Stimulated activated CD4-positive, alpha-beta T cell treated with anti-CD3 and anti-CD28 coated beads, Interleukin-2, amount 100 ng/mL, for 4 hours (primary cell): ENCODE data around the gene SRGN.

Experiments used
- DNase-seq: peaks from one replicate; pipeline ENCODE4 v3.0.0-alpha.2; 2020; ENCODE audit warnings: low read depth

The SRGN gene

DNA sequence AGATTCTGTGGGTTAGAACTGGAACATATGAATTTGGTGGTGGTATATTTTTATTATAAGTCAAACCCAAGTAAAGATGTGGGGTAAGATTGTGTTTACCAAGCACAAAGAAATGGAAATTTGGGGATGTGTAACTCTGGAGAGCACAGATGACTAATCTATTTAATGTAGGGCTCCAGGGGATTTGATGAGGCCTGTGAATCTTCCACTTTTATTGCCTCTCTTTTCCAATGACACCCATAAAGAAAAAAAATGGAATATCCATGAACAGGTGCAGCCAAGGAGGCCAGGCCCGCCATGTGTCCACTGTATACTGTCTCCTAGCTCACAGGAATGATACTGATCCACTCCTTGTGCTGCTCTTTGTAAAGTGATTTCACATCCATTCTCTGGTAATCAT, 2.8 kb downstream of the SRGN start:
- no peak for DNase-seq

DNA sequence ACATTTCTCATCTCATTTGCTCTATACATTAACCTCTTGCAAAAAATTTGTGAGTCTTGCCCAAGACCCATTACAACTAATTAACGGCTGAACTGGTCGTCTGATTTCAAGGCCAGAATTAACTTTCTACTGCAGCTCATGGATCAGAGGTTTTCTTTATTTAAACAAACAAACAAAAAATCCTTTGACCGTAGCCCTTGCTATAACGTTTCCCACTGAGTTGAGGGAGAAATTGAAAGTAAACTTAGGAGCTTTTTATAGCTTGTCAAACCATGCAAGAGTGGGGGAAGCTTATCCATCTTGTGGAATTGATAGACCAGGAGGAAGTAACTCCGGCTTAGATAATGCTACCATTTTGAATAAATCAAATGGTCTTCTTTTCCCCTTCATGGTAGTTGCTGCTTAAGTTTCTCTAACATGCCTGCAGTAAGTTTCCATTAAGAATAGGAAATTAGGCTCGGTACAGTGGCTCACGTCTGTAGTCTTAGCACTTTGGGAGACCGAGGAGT, 3.3 kb downstream of the SRGN start:
- DNase-seq, result no peak

DNA sequence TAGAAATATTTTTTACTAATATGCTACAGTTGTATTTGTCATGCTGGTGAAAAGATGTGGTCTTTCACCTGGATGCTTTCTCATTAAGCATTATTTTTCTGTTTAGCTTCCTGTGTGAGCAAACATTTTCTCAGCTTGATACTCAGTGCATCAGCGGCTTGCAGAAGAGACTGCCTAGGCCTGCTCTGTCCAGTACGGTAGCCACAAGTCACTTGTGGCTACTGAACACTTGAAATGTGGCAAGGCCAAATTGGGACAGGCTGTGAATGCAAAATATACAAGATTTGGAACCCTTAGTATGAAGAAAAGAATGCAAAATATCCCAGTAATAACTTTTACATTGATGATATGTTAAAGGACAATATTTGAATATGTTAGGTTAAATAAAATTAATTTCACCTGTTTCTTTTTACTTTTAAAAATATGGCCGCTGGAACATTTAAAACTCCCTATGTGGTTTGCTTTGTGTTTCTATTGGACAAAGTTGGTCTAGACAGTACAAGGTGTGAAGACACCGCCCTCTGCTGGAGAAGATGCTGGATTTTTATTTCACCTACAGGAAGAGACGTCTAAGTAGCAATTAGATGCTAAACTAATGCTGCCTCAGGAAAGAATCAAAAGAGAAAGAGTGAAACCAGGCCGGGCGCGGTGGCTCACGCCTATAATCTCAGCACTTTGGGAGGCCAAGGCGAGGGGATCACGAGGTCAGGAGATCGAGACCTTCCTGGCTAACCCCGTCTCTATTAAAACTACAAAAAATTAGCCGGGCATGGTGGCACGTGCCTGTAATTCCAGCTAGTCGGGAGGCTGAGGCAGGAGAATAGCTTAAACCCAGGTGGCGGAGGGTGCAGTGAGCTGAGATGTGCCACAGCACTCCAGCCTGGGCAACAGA, 5.3 kb downstream of the SRGN start:
- DNase-seq, result peak; percentile 78

DNA sequence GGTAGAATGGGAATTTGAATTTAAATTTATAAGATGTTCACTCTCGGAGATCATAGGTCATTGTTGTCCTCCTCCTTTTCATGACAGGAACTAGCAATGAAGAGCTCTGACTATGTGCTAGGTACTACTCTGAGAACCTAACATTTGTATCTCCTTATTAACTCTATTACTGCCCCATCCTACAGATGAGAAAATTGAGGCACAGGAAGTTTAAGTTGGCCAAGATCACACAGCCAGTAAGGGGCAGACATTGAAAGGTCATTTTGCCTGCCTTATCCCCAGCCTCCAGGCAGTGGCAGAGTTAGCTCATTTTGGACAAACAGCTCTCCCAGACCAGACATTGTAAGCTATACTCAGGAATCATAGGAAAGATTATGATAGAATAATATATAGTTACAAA, 6.0 kb downstream of the SRGN start:
- no peak for DNase-seq

DNA sequence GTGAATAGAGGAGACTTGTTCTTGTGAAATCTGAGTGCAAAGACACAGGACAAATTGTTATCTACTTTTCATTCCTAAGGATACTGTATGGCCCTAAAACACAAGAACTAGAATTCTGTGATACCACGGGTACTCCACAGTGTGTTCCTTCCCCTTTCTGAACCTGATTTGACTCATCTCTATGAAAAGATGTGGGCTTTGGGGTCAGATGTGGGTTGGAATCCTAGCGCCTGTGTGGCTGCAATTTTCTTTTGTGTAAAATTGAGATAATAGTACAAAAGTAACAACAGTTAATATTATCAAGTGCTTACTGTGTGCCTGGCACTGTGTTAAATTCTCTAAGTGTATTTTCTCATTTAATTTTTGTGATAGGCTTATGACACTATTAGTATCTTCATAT, 8.1 kb downstream of the SRGN start:
- DNase-seq, result no peak

DNA sequence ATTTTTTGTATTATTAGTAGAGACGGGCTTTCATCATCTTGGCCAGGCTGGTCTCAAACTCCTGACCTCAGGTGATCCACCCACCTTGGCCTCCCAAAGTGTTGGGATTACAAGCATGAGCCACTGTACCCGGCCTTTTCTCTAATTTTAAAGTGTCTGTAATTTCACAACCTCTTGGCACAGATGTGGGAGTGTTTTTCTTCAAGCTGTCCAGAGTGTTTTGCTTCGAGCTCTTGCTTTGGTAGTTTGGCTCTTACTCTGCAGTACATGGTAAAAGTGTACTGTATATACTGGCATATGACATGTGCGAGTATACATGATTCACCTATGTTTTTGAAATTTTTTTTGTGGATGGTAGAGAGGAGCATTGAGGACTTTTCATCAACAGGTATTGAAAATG, 9.8 kb downstream of the SRGN start:
- DNase-seq, result no peak

DNA sequence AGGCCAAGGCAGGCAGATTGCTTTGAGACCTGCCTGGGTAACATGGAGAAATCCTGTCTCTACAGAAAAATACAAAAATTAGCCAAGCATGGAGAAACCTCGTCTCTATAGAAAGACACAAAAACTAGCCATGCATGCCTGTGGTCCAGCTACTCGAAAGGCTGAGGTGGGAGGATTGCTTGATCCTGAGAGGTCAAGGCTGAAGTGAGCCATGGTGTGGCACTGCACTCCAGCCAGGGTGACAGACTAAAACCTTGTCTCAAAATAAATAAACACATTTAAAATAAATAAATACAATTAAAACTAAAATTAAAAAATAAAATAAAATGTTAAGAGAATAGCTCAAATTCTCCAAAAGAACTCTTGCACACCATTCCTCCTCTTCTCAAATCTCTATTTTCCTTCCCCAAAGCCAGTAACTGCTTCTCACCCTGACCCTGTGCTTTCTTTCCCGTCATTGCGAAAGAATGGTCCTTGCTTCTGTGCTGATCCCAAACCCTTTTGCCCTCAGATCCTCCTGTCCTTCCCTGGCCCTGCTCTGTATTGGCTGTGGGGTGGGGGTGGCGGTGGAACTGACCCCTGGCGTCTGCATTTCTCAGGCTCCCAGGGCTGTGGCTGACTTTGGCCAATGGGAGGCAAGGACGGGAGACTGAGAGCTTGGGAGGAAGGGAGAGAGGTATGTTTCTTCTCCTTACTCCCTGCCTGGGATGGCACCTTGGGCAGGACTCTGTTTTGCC, 12.4 kb downstream of the SRGN start:
- DNase-seq, result no peak

DNA sequence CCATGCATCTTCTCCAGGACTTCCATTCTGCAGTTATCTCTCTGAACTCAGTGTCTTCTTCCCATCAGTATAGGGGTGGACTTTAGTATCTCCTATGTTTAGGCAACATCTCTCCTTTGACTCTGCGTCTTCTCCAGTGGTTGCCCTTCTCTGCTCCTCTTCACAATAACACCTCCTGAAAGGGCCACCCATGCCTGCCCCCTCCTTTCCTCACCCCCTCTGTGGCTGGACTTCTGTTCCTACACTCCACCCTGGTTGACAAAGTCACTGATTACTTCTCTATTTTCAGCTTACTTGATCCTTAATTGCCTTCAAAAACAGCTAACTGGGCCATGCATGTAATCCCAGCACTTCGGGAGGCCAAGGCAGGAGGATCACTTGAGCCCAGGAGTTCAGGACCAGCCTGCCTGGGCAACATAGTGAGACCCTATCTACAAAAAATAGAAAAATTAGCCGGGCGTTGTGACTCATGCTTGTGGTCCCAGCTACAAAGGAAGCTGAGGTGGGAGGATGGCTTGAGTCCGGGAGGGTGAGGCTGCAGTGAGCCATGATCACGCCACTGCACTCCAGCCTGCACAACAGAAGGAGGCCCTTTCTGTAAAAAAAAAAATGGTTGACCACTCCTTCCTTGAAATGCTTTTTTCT, 13.7 kb downstream of the SRGN start:
- no peak for DNase-seq

DNA sequence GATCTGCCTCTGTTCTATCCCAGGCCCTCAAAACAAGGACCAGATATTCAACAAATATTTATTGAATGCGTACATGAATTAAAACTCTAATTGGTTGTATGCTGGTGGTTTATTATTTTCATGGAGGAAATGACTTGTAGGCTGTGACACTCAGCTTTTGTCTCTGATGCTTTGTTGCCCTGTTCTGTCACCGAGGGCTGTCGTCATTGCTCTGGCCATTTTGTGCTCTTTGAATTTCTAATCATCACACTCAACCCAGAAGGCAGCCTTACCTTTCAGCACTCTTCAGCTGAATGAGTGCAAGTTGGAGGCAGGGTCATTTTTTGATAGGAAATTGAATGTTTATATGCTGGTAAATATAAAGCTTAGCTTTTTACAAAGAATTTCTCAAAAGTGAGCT, 14.5 kb downstream of the SRGN start:
- DNase-seq, result no peak

DNA sequence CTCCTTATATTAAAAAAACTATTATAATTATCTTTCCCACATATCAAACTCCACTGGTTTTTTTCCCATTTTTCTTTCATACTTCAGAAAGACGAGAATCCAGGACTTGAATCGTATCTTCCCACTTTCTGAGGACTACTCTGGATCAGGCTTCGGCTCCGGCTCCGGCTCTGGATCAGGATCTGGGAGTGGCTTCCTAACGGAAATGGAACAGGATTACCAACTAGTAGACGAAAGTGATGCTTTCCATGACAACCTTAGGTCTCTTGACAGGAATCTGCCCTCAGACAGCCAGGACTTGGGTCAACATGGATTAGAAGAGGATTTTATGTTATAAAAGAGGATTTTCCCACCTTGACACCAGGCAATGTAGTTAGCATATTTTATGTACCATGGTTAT, 15.9 kb downstream of the SRGN start:
- no peak for DNase-seq

DNA sequence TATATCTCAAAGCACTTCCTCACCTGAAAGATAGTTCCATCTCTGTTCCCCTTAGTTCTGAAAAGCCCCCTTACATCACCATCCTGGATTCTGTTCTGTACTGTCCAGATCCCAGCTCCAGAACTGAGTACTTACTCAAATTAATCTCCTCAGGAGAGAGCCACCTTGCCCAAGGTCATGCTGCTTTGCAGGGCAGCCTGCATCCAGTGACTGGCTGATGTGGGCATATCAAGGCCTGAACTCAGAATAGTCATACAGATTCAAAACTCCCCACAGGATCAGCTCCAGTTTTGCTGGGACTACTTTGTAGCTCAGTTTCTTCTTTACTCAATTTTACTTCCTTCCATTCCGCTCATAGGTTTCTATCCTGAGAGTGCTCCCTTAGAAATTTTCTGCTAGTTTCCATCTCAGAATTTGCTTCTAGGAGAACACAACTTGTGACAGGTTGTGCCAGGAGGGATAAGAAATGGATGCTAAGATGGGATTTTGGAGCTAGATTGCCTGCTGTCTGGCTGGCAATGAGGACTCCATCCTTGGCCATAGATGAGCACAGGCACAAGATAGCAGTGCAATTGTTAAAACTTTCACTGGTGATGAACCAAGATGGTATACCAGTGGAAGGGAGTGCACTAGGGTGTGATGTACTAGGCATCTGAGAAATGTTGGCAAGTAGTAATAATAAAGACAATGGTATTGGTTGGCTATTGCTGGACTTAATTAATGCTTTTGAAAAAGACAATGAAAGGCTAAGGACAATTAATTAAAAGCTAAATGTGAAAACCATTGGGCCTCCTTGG, 17.3 kb downstream of the SRGN start:
- no peak for DNase-seq

DNA sequence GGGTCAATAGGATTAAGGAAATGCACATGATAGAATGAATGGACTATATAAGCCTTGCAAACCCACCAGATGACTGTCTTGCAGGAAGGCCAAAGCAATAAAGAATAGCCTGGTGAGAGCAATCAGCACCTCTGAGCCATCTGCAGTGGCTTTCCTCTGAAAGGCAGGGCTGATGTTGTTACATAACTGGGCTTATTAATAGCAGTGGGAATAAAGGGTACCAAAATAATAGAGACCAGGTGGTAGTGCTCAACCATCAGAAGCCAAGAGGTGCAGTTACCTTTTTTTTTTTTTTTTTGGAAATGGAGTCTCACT, 19.2 kb downstream of the SRGN start:
- no peak for DNase-seq

DNA sequence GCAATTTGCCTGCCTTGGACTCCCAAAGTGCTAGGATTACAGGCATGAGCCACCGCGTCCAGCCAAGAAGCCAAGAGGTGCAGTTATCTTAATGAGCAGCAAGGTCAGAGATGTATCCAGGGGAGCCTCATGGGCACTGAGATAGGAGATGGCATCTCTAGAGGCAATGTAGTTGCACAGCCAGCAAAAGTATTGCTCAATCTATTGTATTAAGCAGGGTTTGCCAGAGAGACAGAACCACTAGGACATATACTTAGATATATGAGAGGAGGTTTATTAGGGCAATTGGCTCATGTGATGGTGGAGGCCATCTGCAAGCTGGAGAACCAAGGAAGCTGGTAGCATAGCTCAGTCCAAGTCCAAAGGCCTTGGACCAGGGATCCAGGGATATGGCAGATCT, 19.8 kb downstream of the SRGN start:
- no peak for DNase-seq

DNA sequence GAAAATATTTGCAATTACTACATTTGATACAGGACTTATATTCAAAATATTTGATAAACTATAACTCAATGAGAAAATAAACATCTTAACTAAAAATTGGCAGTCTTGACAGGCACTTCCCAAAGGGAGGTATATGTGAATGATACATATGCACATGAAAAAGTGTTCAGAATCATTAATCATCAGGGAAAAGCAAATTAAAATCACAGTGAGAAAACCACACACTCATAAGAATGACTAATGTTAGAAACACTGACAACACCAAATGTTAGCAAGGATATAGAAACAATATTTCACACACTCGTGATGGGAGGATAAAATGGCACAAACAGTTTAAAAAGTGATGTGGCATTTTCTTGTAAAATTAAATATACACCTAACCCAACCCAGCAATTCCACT, 32.0 kb downstream of the SRGN start:
- no peak for DNase-seq

DNA sequence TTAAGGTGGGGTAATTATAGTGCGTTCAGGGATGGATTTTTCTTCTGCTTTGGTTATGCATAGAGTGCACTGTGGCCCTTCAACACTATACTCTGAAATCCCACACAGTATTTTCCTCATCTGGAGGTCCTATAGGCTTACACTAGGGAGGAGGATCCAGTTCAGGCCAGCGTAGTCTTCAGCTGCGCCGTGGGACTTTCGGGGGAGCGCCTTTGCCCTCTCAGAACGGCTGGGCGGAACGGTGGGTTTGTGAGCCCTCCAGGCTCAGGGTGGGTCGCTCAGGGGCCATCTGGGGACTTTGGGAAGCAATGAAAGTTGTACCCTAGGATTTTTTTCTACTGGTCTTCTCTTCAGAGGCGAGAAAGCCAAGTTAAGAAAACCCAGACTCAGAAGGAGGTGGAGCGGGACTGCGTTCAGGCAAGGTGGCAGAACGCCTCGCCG, 35.4 kb downstream of the SRGN start:
- DNase-seq, result no peak

DNA sequence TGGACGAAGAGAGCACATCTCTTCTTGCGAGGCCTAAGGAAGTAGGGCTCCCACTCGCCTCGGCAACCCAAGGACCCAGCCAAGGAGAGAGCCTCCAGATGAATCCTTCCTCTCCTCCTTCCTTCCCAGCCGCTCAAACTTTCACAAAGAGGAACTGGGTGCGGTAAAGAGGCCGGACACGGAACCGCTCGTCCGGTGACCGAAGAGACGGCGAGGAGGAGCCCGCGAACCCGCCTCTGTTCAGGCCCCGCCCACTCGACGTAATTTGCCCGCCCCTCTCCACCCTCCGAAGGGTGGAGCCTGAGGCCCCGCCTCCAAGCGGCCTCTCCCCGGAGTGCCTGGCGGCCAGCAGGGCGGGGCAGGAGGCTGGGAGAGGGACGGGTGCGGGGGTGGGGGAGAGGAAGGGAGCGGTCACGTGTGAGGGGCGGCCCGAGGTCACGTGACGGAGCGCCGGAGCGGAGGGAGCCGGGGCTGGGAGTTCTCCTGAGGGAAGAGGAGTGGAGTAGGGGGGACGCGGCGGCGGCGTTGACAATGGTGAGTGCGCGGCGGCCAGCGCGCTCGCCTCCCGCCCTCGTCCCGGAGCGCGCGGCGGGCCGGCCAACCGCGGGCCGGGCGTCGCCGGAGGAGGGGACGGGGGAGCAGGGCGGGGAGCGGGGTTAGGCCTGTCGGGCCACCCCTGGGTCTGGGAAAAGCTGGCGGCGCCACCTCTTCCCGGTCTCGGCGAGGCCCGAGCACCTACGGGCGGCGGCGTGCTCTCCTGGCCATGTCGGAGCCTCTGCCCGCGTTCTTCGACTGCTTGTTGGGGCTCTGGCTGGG, 36.1 kb downstream of the SRGN start, which contains the start of gene VPS26A:
VPS26A (plus strand) TSS at position 432 of the 816 bp plus-strand sequence; CDS start at position 532, 100 bp downstream.
- peak; percentile 98 for DNase-seq

DNA sequence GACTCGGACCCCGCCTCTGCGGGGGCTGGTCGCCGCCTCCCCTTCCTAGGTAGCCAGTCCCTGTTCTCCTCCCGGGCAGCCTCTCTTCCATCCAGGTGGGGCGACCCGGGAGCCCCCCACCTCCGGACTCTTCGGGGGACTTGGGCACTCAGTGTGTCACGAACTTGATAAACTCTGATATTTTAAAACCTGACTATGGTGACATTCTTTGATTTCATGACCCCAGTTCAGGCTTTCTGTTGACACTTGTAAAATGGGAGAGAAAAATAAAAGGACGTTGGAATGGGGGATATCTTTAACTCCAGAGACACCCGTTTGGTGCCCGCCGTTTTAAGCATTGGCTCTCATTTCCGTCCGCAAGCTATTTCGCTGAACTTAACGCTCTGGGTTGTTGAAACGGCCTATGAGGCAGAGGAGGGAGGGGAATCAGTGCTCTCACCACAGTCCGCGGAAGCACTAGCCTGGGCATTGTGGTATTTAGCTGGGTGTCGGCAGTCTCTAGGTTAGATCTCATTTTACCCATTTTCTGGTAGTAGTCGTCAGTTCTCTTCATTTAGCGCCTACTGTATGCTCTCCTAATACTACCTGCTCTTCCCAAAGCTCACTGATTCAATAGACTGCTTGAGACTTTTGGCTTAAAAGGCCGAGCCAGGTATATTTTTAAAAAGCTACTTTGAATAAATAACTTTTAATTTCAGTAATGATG, 36.8 kb downstream of the SRGN start:
- peak; percentile 21 for DNase-seq

DNA sequence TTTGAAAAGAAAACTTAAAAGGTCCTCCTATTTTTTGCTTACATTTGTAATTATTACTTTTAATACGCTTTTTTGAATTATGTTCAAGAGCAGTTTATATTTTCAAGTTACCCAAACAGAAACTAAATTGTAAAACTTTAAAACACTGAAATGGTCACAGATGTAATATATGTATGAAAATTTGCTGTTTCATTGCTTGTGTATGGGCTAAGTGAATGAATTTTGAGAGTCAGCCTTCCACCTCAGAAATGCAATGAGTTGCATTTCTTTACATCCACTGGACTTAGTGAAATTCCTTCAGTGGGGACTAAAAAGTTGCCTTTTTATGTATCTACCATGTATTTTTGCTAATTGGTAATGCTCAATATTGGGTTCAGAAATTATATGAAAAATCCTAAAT, 37.7 kb downstream of the SRGN start:
- DNase-seq, result no peak

DNA sequence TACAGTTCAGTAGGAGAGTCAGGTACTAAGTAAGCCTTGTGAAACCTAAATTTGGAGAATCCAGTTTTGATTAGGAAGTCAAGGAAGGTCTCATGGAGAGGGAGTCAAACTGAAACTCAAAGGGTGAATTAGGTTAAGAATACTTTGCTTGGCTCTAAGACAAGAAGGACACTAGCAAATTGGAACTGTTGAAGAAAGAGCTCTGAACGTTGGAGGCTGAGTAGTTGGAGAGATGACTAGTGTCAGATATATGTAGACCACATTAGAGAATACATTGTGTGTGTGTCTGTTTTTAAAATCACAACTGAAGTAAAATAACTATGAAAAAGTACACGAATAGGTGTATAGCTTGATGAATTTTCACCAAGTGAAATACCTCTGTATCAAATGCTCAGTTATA, 42.3 kb downstream of the SRGN start:
- DNase-seq, result no peak

DNA sequence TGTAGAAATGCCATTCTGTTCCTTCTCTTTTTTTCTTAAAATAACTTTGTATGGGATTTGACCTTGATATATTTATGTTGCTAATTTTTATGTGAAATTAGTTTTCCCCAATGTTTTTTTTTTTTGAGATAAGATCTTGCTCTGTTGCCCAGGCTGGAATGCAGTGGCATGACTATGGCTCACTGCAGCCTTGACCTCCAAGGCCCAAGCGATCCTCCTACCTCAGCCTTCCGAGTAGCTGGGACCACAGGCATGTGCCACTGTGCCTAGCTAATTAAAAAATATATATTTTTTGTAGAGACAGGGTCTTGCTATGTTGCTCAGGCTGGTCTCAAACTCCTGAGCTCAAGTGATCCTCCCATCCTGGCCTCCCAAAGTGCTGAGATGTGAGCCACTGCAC, 52.1 kb downstream of the SRGN start:
- DNase-seq, result no peak
